Stimulated activated CD8-positive, alpha-beta memory T cell treated with anti-CD3 and anti-CD28 coated beads, Interleukin-2, amount 100 ng/mL, for 48 hours (primary cell): Measurements from ENCODE around the gene MPPED1.

Experiments used
- DNase-seq, 2 donors: peaks; one replicate each; pipeline ENCODE4 v3.0.0-alpha.2; 2020; ENCODE audit warnings: low read depth in 2 of 2

Gene MPPED1

GRCh38 chr22:43498856-43499253 lies 87.0 kb downstream of the MPPED1 start:
- DNase-seq: no peak

DNA sequence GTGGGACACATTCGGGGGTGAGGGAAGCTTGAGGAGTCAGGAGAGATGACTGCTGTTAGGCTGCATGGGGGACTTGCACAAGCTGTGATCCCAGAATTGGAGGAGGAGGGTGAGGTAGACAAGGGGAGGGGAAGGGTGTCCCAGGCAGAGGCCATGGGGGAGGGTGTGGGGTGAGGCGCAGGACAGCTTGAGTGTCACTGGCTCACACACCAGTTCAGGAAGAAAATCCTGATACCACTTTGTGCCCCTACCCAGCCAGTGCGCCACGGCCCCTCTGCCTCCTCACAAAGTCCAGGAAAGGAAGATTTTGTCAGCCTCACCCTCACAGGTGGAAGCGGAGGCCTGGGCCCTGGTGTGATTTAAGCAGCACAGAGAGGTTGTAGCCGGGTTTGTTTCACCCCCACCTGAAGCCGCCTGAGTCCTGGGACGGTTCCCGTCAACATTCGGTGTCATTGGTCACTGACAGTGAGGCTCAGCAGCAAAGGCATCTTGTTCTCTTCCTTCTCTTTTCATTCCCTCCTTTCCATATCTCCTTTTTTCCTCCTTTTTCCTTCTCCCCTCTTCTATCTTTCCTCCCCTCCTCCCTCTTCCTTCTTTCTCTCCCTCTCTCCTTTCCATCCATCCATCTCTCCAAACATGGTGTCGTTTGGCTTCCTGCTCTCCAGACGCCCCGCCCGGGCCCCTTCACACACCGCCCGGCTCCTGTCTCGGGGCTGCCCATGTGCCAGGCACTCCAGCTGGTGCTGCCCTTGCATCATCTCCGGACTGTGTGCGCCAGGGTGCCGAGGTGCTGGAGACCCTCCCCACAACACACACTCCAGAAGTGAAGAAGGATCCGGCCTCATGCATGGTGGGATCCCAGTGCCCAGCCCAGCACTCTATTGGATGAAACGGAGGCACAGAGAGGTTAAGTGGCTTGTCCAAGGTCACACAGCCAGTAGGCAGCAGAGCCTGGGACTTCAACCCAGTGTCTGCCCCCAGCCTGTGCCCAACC lies 89.3 kb downstream of the MPPED1 start:
- no peak for DNase-seq

DNA sequence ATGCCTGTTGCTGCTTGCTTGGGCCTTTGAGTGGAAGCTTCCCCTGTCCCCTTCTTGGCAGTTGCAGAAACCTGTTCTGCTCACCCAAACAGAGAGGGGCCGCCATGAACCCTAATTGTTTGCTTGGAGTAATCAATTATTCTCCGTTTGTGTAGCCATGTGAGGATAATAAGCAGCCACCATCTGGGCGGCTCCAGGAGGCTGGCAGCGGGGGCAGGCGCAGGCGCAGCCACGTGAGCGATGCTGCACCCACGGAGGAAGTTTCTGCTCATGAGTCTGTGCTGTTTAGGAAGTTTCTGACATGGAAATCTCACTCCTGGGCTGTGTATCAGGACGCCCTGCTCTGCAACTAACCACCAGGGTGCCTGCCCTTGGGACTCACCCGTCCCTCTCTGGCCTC lies 90.1 kb downstream of the MPPED1 start:
- DNase-seq: no peak

DNA sequence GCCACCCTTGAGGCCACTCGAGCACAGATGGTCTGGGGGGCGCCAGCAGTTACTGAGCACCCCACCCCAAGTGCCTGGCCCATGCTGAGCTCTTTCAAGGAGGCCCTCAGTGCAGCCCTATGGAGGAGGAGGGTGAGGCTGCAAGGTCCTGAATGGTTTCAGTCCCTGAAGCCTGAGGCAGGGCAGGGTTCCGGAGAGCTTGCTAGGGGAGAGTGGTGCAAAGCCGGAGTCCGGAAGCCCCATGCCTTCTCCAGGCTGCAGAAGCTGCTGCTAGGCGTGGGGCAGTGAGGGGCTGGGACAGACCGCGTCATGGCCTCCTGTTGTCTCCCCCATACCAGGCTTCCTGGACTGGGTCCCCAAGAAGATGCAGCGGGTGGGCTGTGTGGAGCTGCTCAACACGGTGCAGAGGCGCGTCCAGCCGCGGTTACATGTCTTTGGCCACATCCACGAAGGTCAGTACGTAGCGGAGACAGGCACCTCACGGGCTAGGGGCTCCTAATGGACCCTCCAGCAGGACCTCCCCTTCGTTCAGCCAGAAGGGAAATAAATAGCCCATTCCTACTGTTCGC lies 90.6 kb downstream of the MPPED1 start:
- no peak for DNase-seq

GRCh38 chr22:43504068-43504467 lies 92.3 kb downstream of the MPPED1 start:
- DNase-seq: no peak

- DNase-seq: no peak
These were observed 93.0 kb downstream of the MPPED1 start for GRCh38 chr22:43504666-43505261.

DNA sequence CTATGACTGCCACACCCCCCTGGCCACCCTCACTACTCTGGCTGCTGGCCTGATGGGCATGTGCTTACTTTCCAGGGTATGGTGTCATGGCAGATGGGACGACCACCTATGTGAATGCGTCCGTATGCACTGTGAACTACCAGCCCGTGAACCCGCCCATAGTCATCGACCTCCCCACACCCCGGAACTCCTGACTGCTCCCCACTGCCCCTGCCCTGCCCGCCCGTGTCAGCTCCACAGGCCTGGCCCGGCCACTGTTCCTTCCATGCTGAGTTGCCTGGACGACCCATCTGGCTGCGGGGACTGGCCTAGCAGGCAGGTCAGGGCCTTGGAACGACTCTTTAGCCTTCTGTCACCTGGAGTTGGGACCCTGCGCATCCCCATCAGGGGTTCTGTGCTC lies 93.6 kb downstream of the MPPED1 start:
- no peak for DNase-seq

DNA sequence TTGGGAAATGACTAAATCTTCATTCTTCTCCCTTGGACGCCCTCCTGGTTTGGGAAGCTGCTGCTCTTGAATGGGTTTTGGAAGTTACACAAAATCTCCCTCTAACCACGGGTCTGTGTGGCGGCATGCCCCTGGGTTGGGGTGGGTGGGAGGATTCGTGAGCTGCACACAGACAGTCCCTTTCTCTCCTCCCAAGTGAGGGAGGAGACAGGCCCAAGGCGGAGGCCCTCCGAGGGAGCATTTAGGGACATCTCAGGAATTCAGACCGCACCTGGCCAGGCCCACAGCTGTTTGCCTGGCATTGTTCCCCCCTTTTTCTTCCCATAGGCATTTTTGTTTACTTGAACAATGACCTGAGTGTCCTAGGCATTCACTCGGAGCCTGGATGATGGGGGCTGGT lies 94.1 kb downstream of the MPPED1 start:
- DNase-seq: no peak

GRCh38 chr22:43506487-43506886 lies 94.7 kb downstream of the MPPED1 start:
- DNase-seq: no peak

- no peak for DNase-seq
These were observed 95.4 kb downstream of the MPPED1 start for GRCh38 chr22:43507235-43507634.

GRCh38 chr22:43508489-43508888 lies 96.7 kb downstream of the MPPED1 start:
- no peak for DNase-seq

- DNase-seq: no peak
These were observed 97.5 kb downstream of the MPPED1 start for GRCh38 chr22:43509337-43509736.

DNA sequence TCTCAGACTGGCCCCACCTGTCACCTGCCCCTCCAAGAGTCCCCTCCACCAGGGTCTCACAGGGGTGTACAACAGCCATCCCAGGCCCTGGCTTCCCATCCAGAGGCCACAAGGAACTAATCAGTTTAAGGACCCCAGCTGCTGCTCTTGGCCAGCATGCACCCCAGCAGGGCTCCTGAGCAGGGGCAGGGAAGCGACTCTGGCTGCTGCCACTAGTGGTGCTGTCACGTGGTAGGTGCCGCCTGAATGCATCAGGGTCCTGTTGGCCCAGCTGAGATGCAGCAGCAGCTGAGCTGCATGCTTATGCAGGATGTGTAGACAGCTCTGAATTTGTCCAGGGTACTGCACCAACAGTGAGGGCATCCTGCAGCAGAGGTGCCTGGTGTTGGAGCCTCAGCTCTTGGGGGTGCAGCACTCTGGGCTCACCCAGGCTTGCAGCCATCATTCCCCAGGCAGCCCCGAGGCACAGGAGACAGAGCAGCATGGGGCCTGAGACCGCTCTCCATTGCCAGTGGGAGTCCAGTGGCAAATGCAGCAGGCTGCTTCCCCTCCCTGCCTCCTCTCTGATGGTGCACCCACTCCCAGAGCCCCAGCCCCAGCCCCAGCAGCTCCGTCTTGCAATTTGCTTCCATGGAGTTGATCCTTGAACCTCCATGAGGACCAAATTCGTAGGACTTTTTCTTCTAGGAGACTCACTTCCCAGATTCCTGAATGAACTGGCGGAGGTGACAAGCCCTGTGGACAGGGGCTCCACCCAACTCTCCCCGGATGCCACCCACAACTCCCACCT lies 98.7 kb downstream of the MPPED1 start:
- DNase-seq: no peak

DNA sequence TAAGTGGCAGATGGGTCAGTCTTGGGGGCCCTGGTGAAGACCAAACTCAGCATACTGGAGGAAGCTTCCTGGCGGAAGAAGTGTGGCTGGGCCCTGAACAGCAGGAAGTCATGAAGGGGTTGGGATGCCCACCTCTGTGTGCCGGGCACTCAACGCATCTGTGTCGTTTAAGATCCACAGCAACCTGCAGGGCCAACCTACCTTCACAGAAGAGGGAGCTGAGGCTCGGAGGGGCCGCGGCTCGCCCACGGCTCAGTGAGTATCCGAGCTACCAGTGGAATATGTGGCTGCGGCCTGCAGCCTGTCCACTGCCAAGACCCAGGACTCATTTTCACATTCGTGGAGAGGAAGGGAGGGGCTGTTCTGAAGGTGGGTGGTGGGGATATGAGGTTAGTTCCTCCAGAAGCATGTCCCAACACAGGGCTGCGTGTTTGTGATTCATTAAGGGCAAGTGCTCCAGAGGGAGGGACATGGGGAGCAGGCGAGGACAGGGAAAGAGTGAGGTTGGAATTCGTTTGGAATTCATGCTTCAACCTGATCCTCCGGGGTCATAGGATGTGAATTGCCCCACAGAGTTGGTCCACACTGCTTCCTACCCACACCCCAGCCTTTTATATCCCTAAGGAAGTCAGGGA lies 99.6 kb downstream of the MPPED1 start:
- no peak for DNase-seq

GRCh38 chr22:43512279-43512678 lies 100.5 kb downstream of the MPPED1 start:
- no peak for DNase-seq

DNA sequence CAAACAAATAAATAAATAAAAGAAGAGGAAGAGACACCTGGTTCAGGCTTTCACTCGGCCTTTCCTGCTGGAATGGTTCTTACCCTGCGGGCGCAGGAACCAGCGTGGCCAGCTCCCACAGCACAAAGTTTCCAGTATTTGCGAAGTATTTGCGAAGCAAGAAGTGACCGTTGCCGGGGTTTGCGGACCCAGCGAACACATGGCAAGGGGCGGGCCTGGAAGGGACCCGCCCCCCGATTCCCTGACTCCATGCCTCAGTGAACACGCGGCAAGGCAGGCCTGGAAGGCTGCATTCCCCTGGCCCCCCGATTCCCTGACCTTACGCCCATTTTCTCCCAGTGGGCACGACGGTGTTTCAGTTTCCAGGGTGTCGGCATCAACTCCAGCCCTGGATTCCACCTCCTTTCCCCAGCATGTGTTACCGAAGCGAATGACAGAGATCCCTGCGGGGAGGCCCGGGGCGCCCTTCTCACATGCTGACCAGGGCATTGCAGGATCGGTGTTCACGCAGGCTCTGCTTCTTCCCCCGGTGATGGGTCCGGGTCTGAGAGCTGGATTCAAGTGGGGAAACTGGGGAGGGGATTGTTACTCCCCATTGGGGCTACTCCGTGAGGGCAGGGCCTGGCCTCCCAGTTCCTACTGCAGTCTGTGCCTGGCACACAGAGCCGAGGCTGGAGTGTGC lies 102.8 kb downstream of the MPPED1 start:
- DNase-seq: no peak

DNA sequence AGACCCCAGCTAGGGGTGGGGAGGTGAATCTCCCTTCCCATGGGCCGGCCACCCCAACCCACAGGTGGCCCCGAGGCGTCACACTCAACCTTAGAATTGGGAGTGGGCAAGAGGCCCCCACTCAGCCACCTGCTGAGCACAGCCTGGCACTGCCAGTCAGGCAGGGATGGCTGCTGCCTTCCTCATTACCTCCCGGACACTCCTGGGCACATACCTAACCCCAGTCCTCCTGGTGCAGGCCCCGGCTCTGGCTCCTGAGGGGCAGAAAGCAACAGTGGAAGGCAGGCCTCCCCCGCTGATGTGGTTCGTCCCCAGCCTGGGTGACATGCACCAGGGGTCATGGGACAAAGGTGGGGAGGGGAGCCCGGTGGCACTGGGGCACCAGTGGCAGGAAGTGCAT lies 103.6 kb downstream of the MPPED1 start:
- DNase-seq: no peak

GRCh38 chr22:43515902-43516301 lies 104.1 kb downstream of the MPPED1 start:
- DNase-seq: no peak

- no peak for DNase-seq
These were observed 104.6 kb downstream of the MPPED1 start for GRCh38 chr22:43516386-43516785.

- DNase-seq: no peak
These were observed 105.3 kb downstream of the MPPED1 start for GRCh38 chr22:43516996-43517635.
